Body of pancreas (tissue), 4 donors: Measurements from ENCODE around the gene PCK2. TPM values are rescaled to one million over a fixed set of nuclear protein-coding genes. Genes with fewer than 3 reads are reported as not detected.

Source experiments
- ATAC-seq: fragments of 150-250 bp; one replicate; pipeline ENCODE4 v1.9.1; 2016
- DNase-seq, 4 donors: peaks; one replicate each; pipeline ENCODE4 v3.0.0-alpha.2; 2019
- H3K27ac ChIP-seq, 4 donors: fragments of 200-600 bp; sonication (generic); 1 replicate in 3 of 4; 2 replicates in 1 of 4; pipeline versions ENCODE4 v1.5.1 to v1.6.1; 2016 to 2019; ENCODE audit warnings: mild to moderate bottlenecking in 1 of 4, mixed read lengths in 1 of 4, moderate library complexity in 1 of 4
- H3K27me3 ChIP-seq, 2 donors: fragments of 200-600 bp; sonication (generic); one replicate each; pipeline ENCODE4 v1.6.0; 2016; ENCODE audit warnings: mild to moderate bottlenecking in 1 of 2
- H3K36me3 ChIP-seq, 2 donors: fragments of 200-600 bp; sonication (generic); replicated peaks in 1 of 2; 2 replicates each; pipeline ENCODE4 v1.5.1; 2016; ENCODE audit warnings: low read depth in 2 of 2; ENCODE audit not compliant: insufficient read depth in 1 of 2
- H3K4me1 ChIP-seq: fragments of 200-600 bp; sonication (generic); one replicate; pipeline ENCODE4 v1.6.0; 2016
- H3K4me3 ChIP-seq, 2 donors: fragments of 200-600 bp; sonication (generic); 1 replicate in 1 of 2; 2 replicates in 1 of 2; pipeline ENCODE4 v1.5.1; 2016 to 2019
- H3K9me3 ChIP-seq, 3 donors: fragments of 200-600 bp; sonication (generic); 1 replicate in 2 of 3; 2 replicates in 1 of 3; pipeline ENCODE4 v1.5.1; 2016
- POLR2A ChIP-seq, 3 donors: fragments of 450-650 bp; IDR thresholded peaks; one replicate each; pipeline ENCODE4 v1.6.1; 2016; ENCODE audit warnings: antibody characterized with exemption in 3 of 3, mild to moderate bottlenecking in 2 of 3
- WGBS, 2 donors: methylation state at CpG; one replicate each; pipeline ENCODE4 v1.1.5; 2017; 5-methylcytosine and 5-hydroxymethylcytosine counted together
- intact Hi-C: fragments of 100-400 bp; cut with DNase I; formaldehyde crosslinking; loops from one replicate; pipeline ENCODE4 v1.15.1; 2023
- total RNA-seq, 2 donors: library from RNA; depleted of rRNA; stranded (reverse); fragments of >200 nt; gene quantifications; one replicate each; pipeline ENCODE4 v1.1.0, GENCODE V29; 2016
- TF ChIP-seq, protein P1 (sequence below), 7 experiments: fragments of 450-650 bp in 4 of 7; fragments of 200-600 bp in 3 of 7; sonication (generic) in 3 of 7; IDR thresholded peaks; one replicate each; pipeline ENCODE4 v1.5.1; 2016 to 2019; ENCODE audit warnings: antibody characterized with exemption in 7 of 7

PCK2 gene
- total RNA-seq, 2 donors from 2014 or later: 20.4 to 29.8 TPM

DNA sequence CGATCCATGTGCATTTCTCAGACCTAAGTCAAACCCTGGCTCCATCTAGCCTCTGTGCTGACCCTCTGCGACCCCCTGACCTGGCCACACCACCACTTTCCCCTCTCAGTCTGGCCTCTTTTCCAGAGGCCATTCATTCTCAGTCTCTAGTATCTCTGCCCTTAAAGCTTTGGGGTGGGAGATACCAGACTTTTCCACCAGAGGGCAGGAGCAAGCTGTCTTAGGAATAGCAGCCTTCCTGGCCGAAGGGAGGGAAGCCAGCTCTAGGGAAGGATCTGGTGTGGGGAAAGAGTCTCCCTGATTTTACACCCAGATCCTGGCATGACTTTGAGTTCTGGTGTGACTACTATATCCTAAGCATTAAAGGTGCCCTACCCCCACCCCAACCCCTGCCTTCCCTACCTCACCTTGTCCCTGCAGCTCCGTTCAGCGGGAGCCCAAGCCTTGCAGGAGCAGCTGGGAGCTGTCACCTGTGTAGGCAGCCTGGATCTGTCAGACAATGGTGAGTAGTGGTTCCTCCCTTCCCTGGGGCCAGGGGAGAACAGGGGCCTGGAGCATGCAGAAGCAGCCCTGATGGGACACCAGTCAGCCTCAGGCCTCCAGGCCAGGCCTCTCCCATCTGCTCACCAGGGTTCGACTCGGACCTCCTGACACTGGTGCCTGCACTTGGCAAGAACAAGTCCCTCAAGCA lies 35.7 kb upstream of the PCK2 start:
- Histone ChIP-seq H3K4me1 (peaks cover 32% of the 10 kb centered on the region), H3K27me3 (no peaks in the 10 kb centered on the region), H3K4me3 (no peak overlapping the region), H3K36me3 (no peaks in the 10 kb centered on the region), H3K9me3 (no peaks in the 10 kb centered on the region), H3K27ac (no peak overlapping the region)
- WGBS, 2 donors: 38% methylated on average over 7 of the region's 7 CpGs
- no peak for TF ChIP-seq POLR2A (IDR thresholded peaks at IDR 0.05)
- TF ChIP-seq, protein P1, sequence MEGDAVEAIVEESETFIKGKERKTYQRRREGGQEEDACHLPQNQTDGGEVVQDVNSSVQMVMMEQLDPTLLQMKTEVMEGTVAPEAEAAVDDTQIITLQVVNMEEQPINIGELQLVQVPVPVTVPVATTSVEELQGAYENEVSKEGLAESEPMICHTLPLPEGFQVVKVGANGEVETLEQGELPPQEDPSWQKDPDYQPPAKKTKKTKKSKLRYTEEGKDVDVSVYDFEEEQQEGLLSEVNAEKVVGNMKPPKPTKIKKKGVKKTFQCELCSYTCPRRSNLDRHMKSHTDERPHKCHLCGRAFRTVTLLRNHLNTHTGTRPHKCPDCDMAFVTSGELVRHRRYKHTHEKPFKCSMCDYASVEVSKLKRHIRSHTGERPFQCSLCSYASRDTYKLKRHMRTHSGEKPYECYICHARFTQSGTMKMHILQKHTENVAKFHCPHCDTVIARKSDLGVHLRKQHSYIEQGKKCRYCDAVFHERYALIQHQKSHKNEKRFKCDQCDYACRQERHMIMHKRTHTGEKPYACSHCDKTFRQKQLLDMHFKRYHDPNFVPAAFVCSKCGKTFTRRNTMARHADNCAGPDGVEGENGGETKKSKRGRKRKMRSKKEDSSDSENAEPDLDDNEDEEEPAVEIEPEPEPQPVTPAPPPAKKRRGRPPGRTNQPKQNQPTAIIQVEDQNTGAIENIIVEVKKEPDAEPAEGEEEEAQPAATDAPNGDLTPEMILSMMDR (IDR thresholded peaks at IDR 0.05): peak; percentile 78 to 97 (median 91)
- peak; percentile 92 for ATAC-seq
- intact Hi-C loops: loop anchor here (5.0 to 10.0 kb wide), 2 partner anchors 49 to 106 kb away; partner anchors contain the start of gene IRF9
- peak; percentile 86 to 94 (median 88) for DNase-seq

DNA sequence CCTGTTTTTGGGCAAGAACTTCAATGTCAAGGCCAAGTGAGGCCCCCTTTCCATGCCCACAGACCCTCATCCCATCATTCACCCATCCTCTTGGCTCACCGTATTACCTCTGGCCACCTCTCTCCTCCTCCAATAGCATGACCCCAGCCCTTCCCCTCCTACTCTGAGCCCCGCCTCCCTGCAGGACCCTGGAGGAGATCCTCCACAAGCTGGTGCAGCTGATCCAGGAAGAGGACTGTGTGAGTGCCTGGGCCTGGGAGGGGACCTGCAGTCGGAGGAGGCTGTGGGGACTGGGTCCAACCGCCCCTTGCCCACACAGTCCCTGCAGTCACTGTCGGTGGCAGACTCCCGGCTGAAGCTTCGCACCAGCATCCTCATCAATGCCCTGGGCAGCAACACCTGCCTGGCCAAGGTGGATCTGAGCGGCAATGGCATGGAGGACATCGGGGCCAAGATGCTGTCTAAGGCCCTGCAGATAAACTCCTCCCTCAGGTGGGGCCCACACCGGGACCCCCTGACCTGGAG lies 35.1 kb upstream of the PCK2 start:
- Histone ChIP-seq H3K9me3 (no peaks in the 10 kb centered on the region), H3K4me1 (peaks cover 35% of the 10 kb centered on the region), H3K4me3 (no peak overlapping the region), H3K36me3 (no peaks in the 10 kb centered on the region), H3K27ac (no peak overlapping the region), H3K27me3 (no peaks in the 10 kb centered on the region)
- ATAC-seq (no peak), DNase-seq (peak in 1 of 4 donors; percentile 8)
- intact Hi-C loops: loop anchor here (5.0 to 10.0 kb wide), 2 partner anchors 48 to 106 kb away; partner anchors contain the start of gene IRF9
- no peak for TF ChIP-seq POLR2A (IDR thresholded peaks at IDR 0.05)
- TF ChIP-seq, protein P1 (IDR thresholded peaks at IDR 0.05): no peak
- 82 to 88% methylated on average over 2 to 4 of the region's 10 CpGs for WGBS, 2 donors

DNA sequence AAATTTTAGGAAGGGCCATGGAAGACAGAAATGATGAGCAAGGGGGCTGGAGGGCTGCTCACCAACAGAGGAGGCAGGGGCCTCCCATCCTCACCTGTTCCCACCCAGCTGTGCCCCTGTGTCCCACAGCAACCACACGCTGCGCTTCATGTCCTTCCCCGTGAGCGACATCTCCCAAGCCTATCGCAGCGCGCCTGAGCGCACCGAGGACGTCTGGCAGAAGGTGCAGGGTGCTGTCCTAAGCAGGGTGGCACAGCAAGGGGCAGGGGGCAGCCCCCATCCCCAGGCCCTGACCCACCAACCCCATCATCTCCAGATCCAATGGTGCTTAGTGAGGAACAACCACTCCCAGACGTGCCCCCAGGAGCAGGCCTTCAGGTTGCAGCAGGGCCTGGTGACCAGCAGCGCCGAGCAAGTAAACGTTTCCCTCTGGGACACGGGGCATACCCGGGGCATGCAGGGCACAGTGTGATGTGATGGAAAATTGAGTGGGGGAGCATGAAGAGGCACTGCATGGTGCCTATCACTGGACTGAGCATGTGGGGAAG lies 34.2 kb upstream of the PCK2 start:
- H3K4me3 ChIP-seq: no peak overlapping the region
- H3K36me3 ChIP-seq: no peaks in the 10 kb centered on the region
- no peak overlapping the region for H3K27ac ChIP-seq
- no peaks in the 10 kb centered on the region for H3K27me3 ChIP-seq
- H3K9me3 ChIP-seq: no peaks in the 10 kb centered on the region
- ATAC-seq (no peak), DNase-seq (peak in 1 of 4 donors; percentile 5)
- 84 to 96% methylated on average over 6 to 16 of the region's 16 CpGs for WGBS, 2 donors
- H3K4me1 ChIP-seq: peaks cover 35% of the 10 kb centered on the region
- intact Hi-C loops: loop anchor here (5.0 to 10.0 kb wide), 2 partner anchors 47 to 105 kb away; partner anchors contain the start of gene IRF9
- TF ChIP-seq POLR2A (IDR thresholded peaks at IDR 0.05): no peak
- TF ChIP-seq, protein P1 (IDR thresholded peaks at IDR 0.05): no peak

DNA sequence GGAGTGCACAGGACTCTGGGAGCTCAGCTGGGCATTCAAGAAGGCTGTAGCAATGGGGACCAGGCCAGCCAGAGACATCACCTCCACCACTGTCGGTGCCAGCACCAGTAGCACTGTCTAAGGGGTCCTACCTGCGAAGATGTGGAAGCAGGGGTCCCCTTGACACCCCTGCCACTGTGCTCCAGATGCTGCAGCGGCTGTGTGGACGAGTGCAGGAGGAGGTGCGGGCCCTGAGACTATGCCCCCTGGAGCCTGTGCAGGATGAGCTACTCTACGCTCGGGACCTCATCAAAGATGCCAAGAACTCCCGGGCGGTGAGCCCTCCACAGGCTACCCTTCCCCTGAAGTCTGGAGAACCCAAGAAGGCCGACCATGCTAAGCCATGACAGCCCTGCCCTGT lies 33.7 kb upstream of the PCK2 start:
- 90 to 95% methylated on average over 2 to 10 of the region's 10 CpGs for WGBS, 2 donors
- no peak overlapping the region for H3K4me3 ChIP-seq
- no peaks in the 10 kb centered on the region for H3K27me3 ChIP-seq
- H3K27ac ChIP-seq: no peak overlapping the region
- intact Hi-C loops: no loop called here
- TF ChIP-seq, protein P1 (IDR thresholded peaks at IDR 0.05): no peak
- no peak for TF ChIP-seq POLR2A (IDR thresholded peaks at IDR 0.05)
- H3K9me3 ChIP-seq: no peaks in the 10 kb centered on the region
- no peaks in the 10 kb centered on the region for H3K36me3 ChIP-seq
- DNase-seq (peak in 1 of 4 donors; percentile 9), ATAC-seq (no peak)
- H3K4me1 ChIP-seq: peaks cover 35% of the 10 kb centered on the region
